ENCODE results near the gene ASXL1.
"Not testable (repeated sequence)": the region's sequence is repeated elsewhere in the genome, so short reads cannot be mapped to it uniquely, and the experiment has no call there.

Gene ASXL1

GRCh38 chr20:32363492-32363891 is 5.4 kb downstream of the ASXL1 start:
- DNase-seq, result no peak

GRCh38 chr20:32364554-32365208 is 6.5 kb downstream of the ASXL1 start:
- DNase-seq, result no peak

- DNase-seq, result no peak
Measured at GRCh38 chr20:32365564-32365963, 7.4 kb downstream of the ASXL1 start.

GRCh38 chr20:32366380-32366779 is 8.2 kb downstream of the ASXL1 start:
- no peak for DNase-seq

GRCh38 chr20:32368323-32368722 is 10.2 kb downstream of the ASXL1 start:
- no peak for DNase-seq

- DNase-seq, result no peak
Measured at GRCh38 chr20:32368925-32369324, 10.8 kb downstream of the ASXL1 start.

GRCh38 chr20:32370897-32371296 is 12.8 kb downstream of the ASXL1 start:
- no peak for DNase-seq

- no peak for DNase-seq
Measured at GRCh38 chr20:32378461-32378860, 20.3 kb downstream of the ASXL1 start.

- not testable (repeated sequence) for DNase-seq
Measured at GRCh38 chr20:32380037-32380436, 21.9 kb downstream of the ASXL1 start.

GRCh38 chr20:32380745-32381144 is 22.6 kb downstream of the ASXL1 start:
- DNase-seq, result no peak

- DNase-seq, result no peak
Measured at GRCh38 chr20:32382102-32382950, 24.2 kb downstream of the ASXL1 start.

- DNase-seq, result not testable (repeated sequence)
Measured at GRCh38 chr20:32383441-32383840, 25.3 kb downstream of the ASXL1 start.

GRCh38 chr20:32385541-32385940 is 27.4 kb downstream of the ASXL1 start:
- DNase-seq, result no peak

- DNase-seq, result no peak
Measured at GRCh38 chr20:32386091-32386490, 28.0 kb downstream of the ASXL1 start.

- DNase-seq, result peak; percentile 26 to 72
Measured at GRCh38 chr20:32387252-32387651, 29.1 kb downstream of the ASXL1 start.

- no peak for DNase-seq
Measured at GRCh38 chr20:32391003-32391402, 32.9 kb downstream of the ASXL1 start.

GRCh38 chr20:32395066-32395465 is 36.9 kb downstream of the ASXL1 start:
- DNase-seq, result no peak

- DNase-seq, result no peak
Measured at GRCh38 chr20:32396646-32397160, 38.6 kb downstream of the ASXL1 start.

GRCh38 chr20:32397567-32398084 is 39.5 kb downstream of the ASXL1 start:
- DNase-seq, result no peak

- no peak for DNase-seq
Measured at GRCh38 chr20:32400476-32400875, 42.3 kb downstream of the ASXL1 start.

GRCh38 chr20:32404017-32404416 is 45.9 kb downstream of the ASXL1 start:
- DNase-seq, result no peak

- no peak for DNase-seq
Measured at GRCh38 chr20:32406701-32407100, 48.6 kb downstream of the ASXL1 start.

GRCh38 chr20:32407131-32407750 is 49.1 kb downstream of the ASXL1 start:
- peak; percentile 69 for DNase-seq

Measured in CD4-positive, alpha-beta T cell treated with Interleukin-4 for 1 hour (primary cell).